Prostate gland (tissue), 2 donors: ENCODE data around the gene EP400. TPM values are rescaled to one million over a fixed set of nuclear protein-coding genes. Genes with fewer than 3 reads are reported as not detected.

Source experiments
- DNase-seq: peaks from one replicate; pipeline ENCODE4 v3.0.0-alpha.2; 2019; ENCODE audit warnings: low spot score
- H3K27ac ChIP-seq, 2 donors: fragments of 200-600 bp; sonication (generic); 2 replicates each; pipeline ENCODE4 v1.5.1; 2017 to 2019
- H3K27me3 ChIP-seq: fragments of 200-600 bp; sonication (generic); replicated peaks from 2 replicates; pipeline ENCODE4 v1.5.1; 2019; ENCODE audit not compliant: insufficient read depth
- H3K36me3 ChIP-seq, 2 donors: fragments of 200-600 bp; sonication (generic); 1 replicate in 1 of 2; 2 replicates in 1 of 2; pipeline versions ENCODE4 v1.5.1 to v1.8.1; 2017 to 2019
- H3K4me1 ChIP-seq: fragments of 200-600 bp; sonication (generic); replicated peaks from 2 replicates; pipeline ENCODE4 v1.5.1; 2019
- H3K4me3 ChIP-seq, 2 donors: fragments of 200-600 bp; sonication (generic); 2 replicates each; pipeline ENCODE4 v1.5.1; 2017 to 2019
- H3K9me3 ChIP-seq: fragments of 200-600 bp; sonication (generic); 2 replicates; pipeline ENCODE4 v1.5.1; 2017
- CTCF ChIP-seq, 4 experiments: fragments of 200-600 bp in 2 of 4; fragments of 450-650 bp in 2 of 4; sonication (generic) in 2 of 4; IDR thresholded peaks; 1 replicate in 3 of 4; 2 replicates in 1 of 4; pipeline ENCODE4 v1.5.1; 2016 to 2019; ENCODE audit warnings: antibody characterized with exemption in 4 of 4, mild to moderate bottlenecking in 2 of 4, moderate library complexity in 2 of 4
- POLR2A ChIP-seq: fragments of 450-650 bp; IDR thresholded peaks from one replicate; pipeline ENCODE4 v1.6.1; 2016; ENCODE audit warnings: antibody characterized with exemption, mild to moderate bottlenecking
- POLR2AphosphoS5 ChIP-seq: sonication (generic); formaldehyde crosslinking; IDR thresholded peaks from one replicate; pipeline ENCODE4 v1.6.1; 2017; ENCODE audit warnings: antibody characterized with exemption
- WGBS: methylation state at CpG from one replicate; pipeline ENCODE4 v1.1.5; 2018; 5-methylcytosine and 5-hydroxymethylcytosine counted together
- intact Hi-C: fragments of 100-400 bp; cut with DNase I; formaldehyde crosslinking; loops from one replicate; pipeline ENCODE4 v1.14.2; 2022
- total RNA-seq, 2 donors: library from RNA; depleted of rRNA; stranded (reverse); fragments of >200 nt; gene quantifications; one replicate each; pipeline ENCODE4 v1.1.0, GENCODE V29; 2016

Gene EP400
- total RNA-seq, 2 donors from 2014 or later: 22.3 to 46.2 TPM

- no peaks in the 10 kb centered on the region for H3K9me3 ChIP-seq
- H3K27ac ChIP-seq: no peak overlapping the region
- H3K4me3 ChIP-seq: no peak overlapping the region
- DNase-seq: no peak
- H3K4me1 ChIP-seq: no peaks in the 10 kb centered on the region
- H3K36me3 ChIP-seq: peaks cover 21 to 42% of the 10 kb centered on the region in 2 donors
- 95% methylated on average over 14 of the region's 14 CpGs for WGBS
- intact Hi-C loops: no loop called here
- TF ChIP-seq CTCF (IDR thresholded peaks at IDR 0.05) (no peak), POLR2A (no peak), POLR2AphosphoS5 (no peak)
- H3K27me3 ChIP-seq: no peaks in the 10 kb centered on the region
Measured at GRCh38 chr12:132025526-132025925, 75.8 kb downstream of the EP400 start.

- Histone ChIP-seq H3K9me3 (no peaks in the 10 kb centered on the region), H3K36me3 (peaks cover 21 to 42% of the 10 kb centered on the region in 2 donors), H3K27me3 (no peaks in the 10 kb centered on the region), H3K4me3 (no peak overlapping the region), H3K27ac (no peak overlapping the region), H3K4me1 (no peaks in the 10 kb centered on the region)
- intact Hi-C loops: no loop called here
- 92% methylated on average over 13 of the region's 13 CpGs for WGBS
- no peak for DNase-seq
- TF ChIP-seq POLR2AphosphoS5 (no peak), CTCF (IDR thresholded peaks at IDR 0.05) (no peak)
Measured at GRCh38 chr12:132026061-132026795, 76.5 kb downstream of the EP400 start.

- 90% methylated on average over 18 of the region's 18 CpGs for WGBS
- no peak overlapping the region for H3K27ac ChIP-seq
- H3K27me3 ChIP-seq: no peaks in the 10 kb centered on the region
- intact Hi-C loops: no loop called here
- DNase-seq: no peak
- no peaks in the 10 kb centered on the region for H3K9me3 ChIP-seq
- no peaks in the 10 kb centered on the region for H3K4me1 ChIP-seq
- no peak overlapping the region for H3K4me3 ChIP-seq
- TF ChIP-seq CTCF (IDR thresholded peaks at IDR 0.05) (no peak), POLR2A (no peak), POLR2AphosphoS5 (no peak)
- H3K36me3 ChIP-seq: peaks cover 21 to 42% of the 10 kb centered on the region in 2 donors
Measured at GRCh38 chr12:132026796-132027500, 77.2 kb downstream of the EP400 start.

GRCh38 chr12:132027636-132028035 lies 77.9 kb downstream of the EP400 start:
- H3K4me1 ChIP-seq: no peaks in the 10 kb centered on the region
- TF ChIP-seq CTCF (IDR thresholded peaks at IDR 0.05): no peak
- no peak for TF ChIP-seq POLR2A
- no peak for TF ChIP-seq POLR2AphosphoS5
- no peak for DNase-seq
- H3K36me3 ChIP-seq: peaks cover 21 to 42% of the 10 kb centered on the region in 2 donors
- WGBS: 84% methylated on average over 6 of the region's 6 CpGs
- H3K27ac ChIP-seq: no peak overlapping the region
- no peak overlapping the region for H3K4me3 ChIP-seq
- no peaks in the 10 kb centered on the region for H3K9me3 ChIP-seq
- no peaks in the 10 kb centered on the region for H3K27me3 ChIP-seq
- intact Hi-C loops: no loop called here
